ENCODE data around the gene ITIH4.

DNA sequence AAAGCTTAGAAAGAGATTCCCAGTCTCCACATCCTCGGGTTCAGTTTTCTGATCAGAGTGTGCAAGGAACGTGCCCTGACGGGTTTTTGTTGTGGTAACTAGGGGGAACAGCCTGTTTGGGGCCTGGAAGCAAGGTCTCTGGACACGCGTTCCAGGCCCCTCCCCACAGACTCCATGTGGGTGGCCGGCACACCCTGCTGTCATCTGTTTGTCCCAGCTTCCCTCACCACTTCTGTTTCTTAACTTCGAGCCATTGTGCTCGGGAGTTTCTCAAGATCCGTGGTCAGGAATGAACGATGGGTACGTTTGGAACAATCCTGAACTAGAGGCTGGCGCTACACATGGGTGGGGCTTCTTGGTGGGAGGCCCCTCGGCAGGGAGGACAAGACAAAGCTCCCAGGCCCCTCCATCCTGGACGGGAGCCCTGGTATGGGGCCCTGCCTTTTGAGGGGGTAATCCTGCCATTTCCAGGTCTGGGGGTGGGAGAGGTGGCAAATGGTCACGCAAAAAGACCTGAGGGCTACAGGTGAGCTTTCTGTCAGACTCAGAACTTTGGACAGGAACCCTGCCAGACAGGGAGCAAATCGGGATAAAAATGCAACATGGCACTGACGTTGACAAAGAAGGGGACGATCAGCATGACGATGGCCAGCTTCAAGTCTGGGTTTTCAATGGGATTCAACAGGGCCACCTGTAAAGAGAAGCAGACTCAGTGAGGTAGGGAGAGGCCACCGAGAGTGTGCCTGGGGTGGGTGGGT is 12.8 kb upstream of the ITIH4 start:
- TF ChIP-seq POLR2AphosphoS5 (IDR thresholded peaks at IDR 0.05; ENCODE audit: low read depth, low read length) (no peak), SIN3A (IDR thresholded peaks at IDR 0.05; ENCODE audit: borderline replicate concordance, insufficient read depth, low read length) (no peak)

Measured in PFSK-1 (cell line).